ENCODE data around the gene SMG7.

Gene SMG7

DNA sequence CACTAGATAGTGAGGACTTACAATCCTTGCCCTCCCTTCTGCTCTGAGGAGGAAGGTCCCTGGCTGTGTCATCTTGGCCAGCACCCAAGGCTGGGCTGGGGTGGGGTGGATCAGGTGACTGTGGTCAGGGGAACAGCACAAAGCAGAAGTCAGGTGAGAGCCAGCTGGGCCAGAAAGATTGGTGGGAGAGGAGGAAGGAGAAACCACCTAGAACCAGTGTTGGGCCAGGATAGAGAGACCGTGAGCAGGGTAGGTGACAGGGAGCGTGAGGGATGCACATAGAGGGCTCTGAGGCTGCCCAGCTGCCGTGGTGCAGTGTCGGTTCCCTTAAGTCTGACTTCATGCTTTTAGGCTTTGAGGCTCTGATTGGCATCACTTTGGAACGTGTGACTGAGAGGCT lies 95.3 kb downstream of the SMG7 start:
- DNase-seq = no peak

DNA sequence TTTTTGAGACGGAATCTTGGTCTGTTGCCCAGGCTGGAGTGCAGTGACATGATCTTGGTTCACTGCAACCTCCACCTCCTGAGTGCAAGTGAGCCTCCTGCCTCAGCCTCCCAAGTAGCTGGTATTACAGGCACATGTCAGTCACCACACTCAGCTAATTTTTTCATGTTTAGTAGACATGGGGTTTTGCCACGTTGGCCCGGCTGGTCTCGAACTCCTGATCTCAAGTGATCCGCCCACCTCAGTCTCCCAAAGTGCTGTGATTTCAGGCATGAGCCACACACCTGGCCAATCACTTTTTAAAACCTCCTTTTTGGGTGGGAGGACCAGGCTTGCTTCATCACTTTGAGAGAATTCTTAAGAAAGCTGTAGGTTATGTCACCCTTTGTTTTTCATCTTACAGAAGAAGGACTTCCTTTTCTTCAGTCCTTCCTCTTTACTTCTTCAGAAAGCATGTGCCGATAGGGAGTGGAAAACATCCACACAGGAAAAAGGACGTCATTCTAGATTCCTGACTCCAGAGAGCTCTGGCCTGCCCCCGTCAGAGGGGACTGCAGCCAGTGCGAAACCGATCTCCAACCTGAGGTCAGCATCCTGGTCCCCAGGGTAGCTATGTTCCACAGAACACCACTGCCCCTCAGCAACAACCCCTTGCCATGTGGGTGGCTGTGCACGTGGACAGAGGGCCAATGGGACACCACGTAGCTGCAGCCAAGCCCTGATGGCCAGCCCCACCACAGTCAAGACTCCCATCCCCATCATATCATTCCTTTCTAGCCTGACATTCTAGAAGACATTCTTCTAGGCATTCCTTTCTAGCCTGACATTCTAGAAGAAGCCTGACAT lies 96.1 kb downstream of the SMG7 start:
- no peak for DNase-seq

DNA sequence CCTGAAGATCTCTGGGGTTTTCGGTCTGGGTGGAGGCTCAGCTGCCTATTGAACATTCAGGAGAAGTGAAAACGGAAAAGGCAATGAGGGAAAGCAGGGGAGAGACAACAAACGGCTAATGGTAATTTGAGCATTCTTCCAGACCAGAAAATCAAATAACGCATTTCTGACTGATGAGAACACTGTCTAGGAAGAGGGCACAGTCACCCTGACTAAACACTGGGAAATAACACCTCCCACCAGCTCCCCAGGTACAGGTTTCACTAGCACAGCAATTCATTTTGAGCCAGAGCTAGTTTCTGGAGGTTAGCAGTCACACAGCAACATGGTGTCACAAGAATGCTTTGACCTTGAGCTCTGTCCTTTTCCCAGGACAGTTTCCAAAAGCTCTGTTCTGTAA lies 96.8 kb downstream of the SMG7 start:
- no peak for DNase-seq

DNA sequence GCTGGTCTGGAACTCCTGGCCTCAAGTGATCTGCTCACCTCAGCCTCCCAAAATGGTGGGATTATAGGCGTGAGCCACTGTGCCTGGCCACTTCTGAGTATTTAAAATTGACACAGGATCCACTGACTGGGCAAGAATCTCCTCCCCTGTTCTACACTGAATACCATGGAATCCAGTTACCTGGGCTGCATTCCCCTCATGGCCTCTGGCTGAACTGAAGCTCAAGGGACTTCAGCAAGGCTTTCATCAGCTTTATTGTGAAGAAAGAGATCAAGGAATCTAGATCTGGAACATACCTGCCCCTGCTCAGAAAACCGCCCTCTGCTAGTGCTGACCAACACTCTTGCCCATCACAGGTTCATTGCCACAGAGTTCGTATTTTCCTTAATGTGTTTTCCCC lies 97.5 kb downstream of the SMG7 start:
- DNase-seq = no peak

DNA sequence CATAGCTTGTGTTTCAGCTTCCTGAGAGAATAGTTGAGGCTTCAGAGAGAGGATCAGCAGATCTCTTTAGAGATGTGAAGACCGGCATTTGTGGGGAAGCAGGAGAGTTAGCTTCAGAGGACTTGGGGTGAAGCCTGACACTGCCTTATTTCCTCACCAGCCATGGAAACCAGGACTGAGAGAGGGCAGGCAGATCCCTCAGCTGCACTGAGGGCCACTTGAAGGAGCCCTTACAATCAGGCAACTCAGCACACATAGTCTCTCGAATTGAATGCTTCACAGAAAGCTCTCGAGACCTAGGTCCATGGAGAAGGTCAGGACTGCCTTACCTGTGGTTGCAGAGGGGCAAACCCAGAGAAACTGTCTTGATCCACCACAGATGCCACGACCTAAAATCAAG lies 98.2 kb downstream of the SMG7 start:
- no peak for DNase-seq

DNA sequence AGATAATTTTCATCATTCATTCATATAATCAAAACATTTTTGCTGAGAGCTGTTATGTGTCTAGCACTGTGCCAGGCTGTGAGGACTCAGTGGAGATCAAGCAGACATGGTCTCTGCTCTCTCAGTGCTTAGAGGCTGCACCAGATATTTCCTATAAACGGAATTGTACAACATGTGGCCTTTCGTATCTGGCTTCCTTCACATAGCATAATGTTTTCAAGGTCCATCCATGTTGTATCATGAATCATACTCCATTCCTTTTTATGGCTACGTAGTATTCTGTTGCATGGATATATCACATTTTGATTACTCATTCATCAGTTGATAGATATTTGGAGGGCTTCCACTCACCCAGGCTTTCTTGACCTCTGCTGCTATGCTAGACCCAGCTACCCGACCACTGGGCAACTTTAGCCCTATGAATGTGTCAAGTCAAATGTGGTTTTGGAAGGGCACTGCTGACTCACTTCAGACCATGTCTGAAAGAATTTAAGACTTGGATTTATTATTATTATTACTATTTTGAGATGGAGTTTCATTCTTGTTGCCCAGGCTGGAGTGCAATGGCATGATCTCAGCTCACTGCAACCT lies 99.5 kb downstream of the SMG7 start:
- no peak for DNase-seq

DNA sequence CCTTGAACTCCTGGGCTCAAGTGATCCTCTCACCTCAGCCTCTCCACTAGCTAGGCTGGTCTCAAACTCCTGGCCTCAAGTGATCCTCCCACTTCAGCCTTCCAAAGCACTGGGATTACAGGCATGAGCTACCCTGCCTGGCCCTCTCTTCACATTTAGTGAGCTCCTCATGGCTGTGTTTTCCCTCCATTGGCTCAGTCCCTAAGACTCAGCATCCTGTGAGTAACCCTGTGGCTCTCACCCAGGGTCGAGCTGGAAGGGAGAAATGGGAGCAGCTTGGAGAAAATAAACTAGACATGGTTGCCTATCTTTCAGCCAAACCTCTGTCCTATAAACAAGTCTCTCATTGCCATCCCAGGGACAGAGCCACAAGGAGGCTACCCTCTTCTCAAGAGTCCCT lies 100.4 kb downstream of the SMG7 start:
- no peak for DNase-seq

DNA sequence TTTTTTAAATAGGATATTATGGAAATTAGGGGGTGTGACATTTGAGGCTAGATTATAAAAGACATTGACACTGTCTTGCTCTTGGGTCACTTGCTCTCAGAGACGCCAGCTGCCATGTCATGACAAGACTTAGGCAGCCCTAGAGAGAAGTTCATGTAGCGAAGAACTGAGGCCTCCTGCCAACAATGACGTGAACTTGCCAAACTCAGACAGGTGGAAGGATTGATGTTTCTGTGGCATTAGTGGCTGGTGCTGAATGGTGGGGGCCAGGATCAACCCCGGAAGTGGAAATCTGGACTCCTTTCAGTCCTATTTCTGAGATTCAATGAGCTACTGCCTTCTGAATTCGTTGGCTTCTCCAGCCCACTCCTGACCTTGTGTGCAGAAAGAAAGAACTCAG lies 103.3 kb downstream of the SMG7 start:
- DNase-seq = no peak

DNA sequence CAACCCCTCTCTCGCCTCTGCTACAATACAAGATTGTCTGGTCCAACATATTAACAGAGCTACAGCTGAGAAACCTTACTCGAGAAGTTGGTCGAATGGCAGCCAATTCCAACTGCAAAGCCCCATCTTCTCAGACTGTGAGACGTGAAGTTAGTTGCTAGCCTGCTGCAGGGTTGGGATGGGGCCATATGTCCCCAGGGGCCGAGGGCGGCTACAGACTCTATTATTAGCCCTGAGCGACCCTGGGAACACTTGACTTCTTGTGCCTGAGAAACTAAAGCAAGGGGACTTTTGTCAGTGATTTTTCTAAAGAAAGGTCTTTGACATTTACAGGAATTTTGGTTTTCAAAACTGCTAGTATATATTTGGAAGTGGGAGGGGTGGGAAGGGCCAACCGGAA lies 104.2 kb downstream of the SMG7 start:
- no peak for DNase-seq

DNA sequence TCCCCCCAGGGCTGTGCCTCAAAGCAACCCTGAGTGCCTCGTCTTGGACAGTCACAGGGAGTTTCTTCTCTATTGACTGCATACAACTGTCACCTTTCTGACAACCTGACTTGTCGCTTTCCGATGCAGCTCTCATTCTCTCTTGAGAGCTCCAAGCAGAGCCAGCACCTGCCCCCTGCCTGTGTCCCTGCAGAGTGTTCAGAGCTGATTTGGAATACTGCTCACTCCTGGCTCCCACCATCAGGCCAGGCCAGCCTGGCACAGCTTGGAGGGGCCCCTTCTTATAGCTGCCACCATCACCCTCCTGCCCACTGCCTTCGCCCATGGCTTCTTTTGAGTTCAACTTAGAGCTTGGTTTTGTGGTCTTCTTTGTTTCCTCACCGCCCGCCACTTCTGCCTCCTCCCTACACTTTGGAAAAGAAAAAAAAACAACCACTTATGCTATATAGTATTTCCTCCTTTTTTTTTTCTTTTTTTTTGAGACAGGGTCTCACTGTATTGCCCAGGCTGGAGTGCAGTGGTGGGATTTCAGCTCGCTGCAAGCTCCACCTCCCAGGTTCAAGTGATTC lies 105.7 kb downstream of the SMG7 start:
- DNase-seq = no peak

DNA sequence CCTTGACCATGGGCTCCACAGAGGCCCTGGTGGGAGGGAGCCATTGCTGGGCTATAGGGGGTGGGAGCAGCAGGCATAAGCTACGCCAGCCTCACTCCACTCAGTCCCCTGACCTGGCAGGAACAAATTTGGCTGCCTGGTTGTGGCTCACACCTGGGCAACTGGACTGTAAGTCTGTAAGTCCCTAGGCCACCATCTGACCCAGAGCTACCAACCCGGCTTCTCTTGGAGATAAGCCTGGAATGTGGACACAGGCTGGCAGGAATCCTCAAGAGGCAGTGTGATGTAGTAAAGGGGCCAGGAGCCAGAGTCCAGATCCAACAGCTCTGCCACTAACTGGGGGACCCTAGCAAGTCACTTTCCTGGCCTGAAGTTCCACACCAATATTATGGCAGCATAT lies 106.6 kb downstream of the SMG7 start:
- no peak for DNase-seq

DNA sequence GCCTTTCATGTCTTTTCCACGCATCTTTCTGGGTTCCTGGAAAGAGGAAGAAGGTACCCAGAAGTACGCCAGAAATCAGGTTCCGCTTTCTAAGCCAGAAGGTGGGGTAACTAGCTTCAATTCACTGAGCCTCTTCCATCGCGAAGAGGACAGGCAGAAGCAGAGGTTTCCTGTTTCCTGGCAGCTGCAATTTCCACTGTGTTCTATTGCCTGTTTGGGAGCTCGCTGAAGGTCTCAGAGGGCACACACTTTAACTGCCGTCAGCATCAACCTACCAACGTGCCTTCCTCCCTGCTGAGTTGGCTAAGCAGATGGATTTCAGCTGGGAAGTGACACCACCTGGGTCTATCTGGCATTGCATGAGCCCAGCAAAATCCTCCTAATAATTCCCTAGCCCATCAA lies 108.0 kb downstream of the SMG7 start:
- no peak for DNase-seq

DNA sequence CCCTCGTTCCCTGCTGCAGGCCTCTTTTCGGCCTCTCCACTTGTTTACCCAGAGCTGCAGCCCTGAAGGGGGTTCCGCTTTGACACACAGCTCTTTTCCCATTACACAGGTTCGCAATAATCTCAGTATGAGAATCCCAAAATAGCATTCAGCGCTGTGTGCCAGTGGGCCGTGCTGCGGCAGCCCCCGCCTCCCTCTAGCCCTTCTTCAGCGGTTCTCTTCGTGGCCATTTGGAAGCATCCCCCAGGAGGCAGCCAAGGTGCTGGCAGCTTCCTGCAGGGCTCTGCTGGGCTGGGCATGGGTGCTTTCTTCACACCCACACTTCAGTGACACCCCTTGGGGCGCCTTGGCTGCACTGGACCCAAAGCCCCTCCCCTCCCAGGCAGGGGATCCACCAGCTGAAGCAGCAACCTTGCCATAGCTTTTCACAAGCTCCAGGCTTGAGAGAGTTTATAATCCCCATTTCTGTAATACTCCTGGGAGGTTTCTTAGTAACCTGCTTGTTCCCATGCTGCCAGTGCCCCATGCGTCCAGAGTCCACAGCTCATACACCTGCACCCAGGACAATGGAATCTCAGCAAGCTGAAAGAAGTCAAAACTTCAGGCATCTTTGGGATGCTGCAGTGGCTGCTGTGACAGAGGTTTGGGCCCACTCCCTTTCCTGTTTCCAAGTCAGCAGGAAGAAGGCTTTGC lies 109.9 kb downstream of the SMG7 start:
- DNase-seq = no peak

DNA sequence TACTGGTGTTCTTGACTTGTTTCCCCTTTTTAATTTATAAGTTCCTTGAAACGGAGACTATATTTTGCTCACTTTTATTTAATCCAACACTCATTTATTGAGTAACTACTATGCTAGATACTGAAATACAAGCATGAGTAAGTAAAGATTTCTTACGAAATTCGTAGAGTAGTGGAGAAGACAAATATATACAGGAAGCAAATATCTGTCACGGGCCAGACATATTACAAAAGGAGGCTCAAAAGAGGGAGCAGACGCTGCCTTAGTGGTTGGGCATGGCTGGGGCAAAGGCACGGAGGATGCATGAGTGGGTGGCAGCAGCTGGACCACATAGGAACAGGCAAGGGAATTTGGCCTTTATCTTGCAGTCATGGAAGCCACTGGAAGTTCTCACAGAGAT lies 111.2 kb downstream of the SMG7 start:
- no peak for DNase-seq

DNA sequence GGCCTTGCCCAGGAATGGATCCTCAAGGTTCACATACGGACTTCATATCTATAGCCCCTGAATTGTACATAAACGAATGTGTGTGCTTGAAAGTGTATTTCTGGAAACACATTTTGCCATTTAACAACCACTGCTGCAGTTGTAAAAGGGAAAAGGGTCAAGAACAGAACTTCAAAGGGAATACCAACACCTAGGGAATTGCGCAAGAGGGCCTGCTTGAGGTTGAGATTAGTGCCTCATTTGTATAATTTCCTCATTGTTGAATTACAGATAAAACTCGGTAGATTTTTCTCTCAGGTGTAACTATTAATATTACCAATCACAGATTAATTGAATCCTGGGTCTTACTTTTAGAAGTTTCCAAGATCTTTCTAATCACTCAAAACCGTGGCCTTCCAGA lies 111.8 kb downstream of the SMG7 start:
- DNase-seq = no peak

DNA sequence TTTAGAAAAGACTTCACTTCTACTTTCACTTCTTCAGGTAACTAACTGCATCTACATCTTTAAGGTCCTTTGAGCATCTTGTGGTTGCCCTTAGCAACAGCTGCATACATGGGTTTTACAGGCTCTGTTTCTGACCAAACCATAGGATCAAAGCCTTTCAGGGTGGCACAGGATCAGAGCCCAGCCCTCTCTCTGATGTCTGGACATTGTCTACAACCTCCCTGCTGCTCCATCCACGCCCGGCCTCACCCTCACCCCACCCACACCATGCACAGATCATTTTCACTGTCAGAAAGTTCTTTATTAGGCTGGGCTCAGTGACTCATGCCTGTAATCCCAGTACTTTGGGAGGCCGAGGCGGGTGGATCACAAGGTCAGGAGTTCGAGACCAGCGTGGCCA lies 112.7 kb downstream of the SMG7 start:
- no peak for DNase-seq

DNA sequence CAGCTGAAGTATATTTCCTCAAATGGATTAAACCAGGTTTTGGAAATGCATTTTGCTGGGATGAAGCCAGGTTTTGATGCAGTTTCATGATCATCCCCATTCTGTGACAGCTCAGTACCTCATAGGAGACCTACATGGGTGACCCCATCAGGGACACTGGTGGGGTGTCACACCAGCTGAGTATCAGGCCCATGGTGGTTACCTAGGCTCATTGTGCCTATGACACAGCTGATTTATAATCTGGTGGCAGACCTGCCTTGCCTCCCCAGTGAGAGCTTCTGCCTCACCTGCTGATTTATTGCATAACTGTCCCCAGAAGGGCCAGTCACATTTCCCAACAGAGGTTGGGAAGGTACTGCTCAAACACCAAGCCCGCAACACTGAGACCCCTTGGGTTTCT lies 114.2 kb downstream of the SMG7 start:
- DNase-seq = no peak

DNA sequence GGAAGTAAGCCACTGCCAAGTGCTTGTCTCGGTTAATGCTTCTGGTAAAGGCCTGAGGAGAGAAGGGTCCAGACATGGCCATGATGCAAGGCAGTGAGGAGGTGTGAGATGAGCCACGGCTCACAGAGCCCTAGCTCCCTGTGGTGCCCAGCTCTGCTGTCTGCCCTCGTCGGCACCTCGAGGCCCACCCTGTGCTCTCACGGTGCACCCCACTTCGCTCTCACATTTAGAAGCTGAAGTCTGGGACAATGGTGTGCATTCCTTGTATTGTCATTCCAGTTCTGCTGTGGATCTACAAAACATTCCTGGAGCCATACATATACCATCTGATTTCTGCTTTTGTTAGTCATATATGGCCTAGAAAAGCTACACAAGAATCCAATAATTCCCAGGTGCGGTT lies 114.6 kb downstream of the SMG7 start:
- DNase-seq = no peak

DNA sequence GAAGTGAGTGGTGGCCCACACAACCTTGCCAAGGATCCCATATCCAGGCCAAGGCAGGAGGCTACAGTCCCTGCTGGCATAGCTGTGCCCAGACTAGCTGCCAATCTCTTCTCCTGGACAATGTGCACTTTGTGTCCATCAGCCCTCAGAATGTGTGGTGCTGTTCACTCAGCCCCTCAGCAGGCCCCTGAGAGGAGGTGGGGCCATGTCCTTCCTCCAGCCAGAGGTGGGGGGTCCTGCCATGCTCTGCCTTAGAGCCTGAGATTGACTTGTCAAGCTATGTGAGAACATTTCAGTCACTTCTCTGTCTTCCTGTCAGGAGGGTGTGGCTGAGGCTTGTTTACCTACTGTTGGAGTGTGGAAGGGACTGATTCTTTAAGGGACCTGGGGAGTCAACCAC lies 116.5 kb downstream of the SMG7 start:
- no peak for DNase-seq

DNA sequence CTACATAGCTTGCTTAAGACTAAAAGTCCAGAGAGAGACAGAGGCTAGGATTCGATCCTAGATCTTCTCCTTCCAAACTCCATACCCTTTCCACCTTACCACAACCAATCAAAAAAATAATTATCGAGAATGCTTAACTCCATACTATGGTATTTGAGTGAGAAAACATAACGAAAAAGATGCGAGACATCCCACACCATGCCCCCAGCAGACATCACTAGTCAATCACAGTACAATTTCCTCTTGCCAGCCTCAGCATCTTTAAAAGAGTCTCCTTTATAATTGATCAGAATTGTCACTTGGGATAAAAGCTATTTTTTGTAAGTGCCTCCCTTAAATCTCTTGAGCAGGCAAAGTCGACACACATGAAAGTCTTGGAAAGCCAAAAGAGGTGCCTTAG lies 117.1 kb downstream of the SMG7 start:
- no peak for DNase-seq

DNA sequence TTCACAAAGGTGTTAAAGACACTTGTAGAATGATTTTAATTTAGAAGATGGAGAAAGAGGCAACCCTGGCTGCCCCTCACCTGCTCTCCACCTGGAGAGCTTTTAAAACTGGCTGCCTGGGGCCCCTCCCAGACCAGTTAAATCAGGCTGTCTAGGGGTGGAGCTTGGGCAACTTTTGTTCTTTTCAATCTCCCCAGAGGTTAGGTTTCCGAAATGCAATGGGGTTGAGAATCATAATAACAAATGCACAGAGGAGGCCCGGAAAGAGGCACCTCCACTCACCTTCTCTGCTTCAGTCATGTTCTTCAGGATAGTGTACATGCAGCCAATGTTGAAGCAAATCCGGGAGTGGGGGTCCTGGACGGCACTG lies 117.6 kb downstream of the SMG7 start:
- no peak for DNase-seq

DNA sequence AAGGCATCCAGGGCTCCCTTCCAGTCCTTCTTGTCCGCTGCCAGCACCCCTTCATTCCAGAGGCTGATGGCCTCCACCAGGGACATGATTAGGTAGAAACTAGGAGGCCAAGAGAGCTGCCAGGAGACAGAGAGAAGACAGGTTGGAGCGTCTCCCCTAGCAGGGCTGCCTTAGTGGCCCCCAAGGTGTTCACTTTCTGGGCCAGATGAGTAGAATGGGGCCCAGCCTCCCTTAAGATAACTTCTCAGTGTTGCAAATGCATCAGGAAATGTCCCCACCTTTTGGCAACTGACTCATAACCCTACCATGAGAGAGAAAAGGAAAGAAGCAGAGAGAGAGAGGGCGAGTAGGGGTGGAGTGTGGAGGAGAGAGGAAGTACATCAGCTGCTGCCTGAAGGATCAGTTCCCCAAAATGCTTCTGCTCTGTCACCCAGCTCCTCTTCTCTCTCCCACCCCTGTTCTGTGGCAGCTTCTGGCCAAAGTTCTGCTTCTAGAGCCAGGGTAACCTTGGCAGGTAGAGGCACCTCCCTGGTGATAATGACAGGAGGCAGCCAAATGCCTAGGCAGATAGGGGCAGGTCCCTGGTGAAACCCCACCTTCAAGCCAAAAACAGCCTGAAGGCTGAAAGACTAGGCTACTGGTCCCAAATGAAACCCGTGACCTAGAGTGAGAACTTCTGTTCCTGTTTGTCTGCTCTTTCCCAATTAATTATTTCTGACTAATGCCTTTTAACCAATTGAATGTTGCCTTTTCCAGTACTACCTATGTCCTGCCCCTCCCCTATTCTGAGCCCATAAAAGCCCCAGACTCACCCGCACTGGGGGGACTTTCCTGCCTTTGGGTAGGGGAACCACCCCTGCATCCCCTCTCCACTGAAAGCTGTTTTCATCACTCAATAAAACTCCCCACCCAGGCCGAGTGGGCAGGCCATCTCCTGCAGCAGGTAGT lies 118.2 kb downstream of the SMG7 start, which contains the start of gene NCF2:
NCF2 (minus strand) TSS at position 216 of the 948 bp plus-strand sequence; CDS start at position 86, 130 bp downstream.
- no peak for DNase-seq

DNA sequence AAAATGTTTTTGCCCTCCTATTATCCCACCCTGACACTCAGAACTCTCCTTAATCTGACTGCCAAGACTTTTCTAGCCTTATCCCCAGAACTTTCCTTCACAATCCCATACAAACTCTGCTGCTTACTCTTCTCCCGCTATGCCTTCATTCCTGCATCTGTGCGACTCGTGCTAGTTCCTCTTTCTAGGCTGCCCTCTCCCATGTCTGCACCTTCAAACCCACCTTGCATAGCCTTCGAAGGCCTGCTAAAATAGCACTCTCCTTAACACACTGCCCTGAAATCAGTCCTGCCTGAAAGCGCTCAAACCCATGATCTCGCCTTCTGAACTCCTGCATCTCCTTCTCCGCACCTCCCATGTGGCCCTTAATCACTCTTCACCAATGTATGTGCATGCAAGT lies 120.4 kb downstream of the SMG7 start:
- DNase-seq = no peak

All from GOT3 (cell line).